GM23338 (cell line): ENCODE results near the gene B4GALNT1. TPM values are rescaled to one million over a fixed set of nuclear protein-coding genes. Genes with fewer than 3 reads are reported as not detected.
A peak's percentile ranks its signal among the peaks of the same experiment; 100 is the strongest.

Experiments
- ATAC-seq: fragments of 200-7000 bp; cut with Tn5 transposase; 3 replicates; pipeline ENCODE4 v1.9.1; 2020
- DNase-seq: peaks from one replicate; pipeline ENCODE4 v3.0.0-alpha.2; 2015; ENCODE audit warnings: low spot score
- H2AFZ ChIP-seq: fragments of 200-600 bp; sonication (generic); 2 replicates; pipeline ENCODE4 v1.8.0; 2016; ENCODE audit warnings: antibody characterized with exemption, mild to moderate bottlenecking, moderate library complexity
- H3F3A ChIP-seq: fragments of 200-600 bp; sonication (generic); replicated peaks from 2 replicates; pipeline ENCODE4 v1.8.0; 2017; ENCODE audit warnings: antibody characterized with exemption, mixed run types, low read depth
- H3K27ac ChIP-seq: fragments of 200-600 bp; sonication (generic); 2 replicates; pipeline ENCODE4 v1.6.1; 2016; ENCODE audit warnings: low read depth
- H3K27me3 ChIP-seq: fragments of 200-600 bp; sonication (generic); 2 replicates; pipeline ENCODE4 v1.8.0; 2016; ENCODE audit warnings: mild to moderate bottlenecking, mixed run types, moderate library complexity; ENCODE audit not compliant: insufficient read depth
- H3K36me3 ChIP-seq: fragments of 200-600 bp; sonication (generic); 2 replicates; pipeline ENCODE4 v1.8.0; 2016; ENCODE audit warnings: mild to moderate bottlenecking; ENCODE audit not compliant: insufficient read depth
- H3K4me1 ChIP-seq: fragments of 200-600 bp; sonication (generic); 2 replicates; pipeline ENCODE4 v1.8.0; 2016; ENCODE audit warnings: mild to moderate bottlenecking, moderate library complexity; ENCODE audit not compliant: insufficient read depth
- H3K4me2 ChIP-seq: fragments of 200-600 bp; sonication (generic); 2 replicates; pipeline ENCODE4 v1.7.1; 2017; ENCODE audit warnings: mixed run types
- H3K4me3 ChIP-seq: fragments of 200-600 bp; sonication (generic); 2 replicates; pipeline ENCODE4 v1.6.1; 2016; ENCODE audit warnings: mixed run types
- H3K79me2 ChIP-seq: fragments of 200-600 bp; sonication (generic); replicated peaks from 2 replicates; pipeline ENCODE4 v1.8.0; 2017; ENCODE audit warnings: mild to moderate bottlenecking; ENCODE audit not compliant: insufficient read depth
- H3K9me2 ChIP-seq: fragments of 200-600 bp; sonication (generic); 2 replicates; pipeline ENCODE4 v1.8.0; 2017; ENCODE audit not compliant: insufficient read depth
- H4K20me1 ChIP-seq: fragments of 200-600 bp; sonication (generic); replicated peaks from 2 replicates; pipeline ENCODE4 v1.8.0; 2017; ENCODE audit warnings: mild to moderate bottlenecking; ENCODE audit not compliant: insufficient read depth
- H3K27ac Mint-ChIP-seq: 2 replicates; pipeline ENCODE4 v1.8.0; 2020; ENCODE audit warnings: inconsistent platforms, mild to moderate bottlenecking, moderate library complexity, mixed read lengths
- H3K27me3 Mint-ChIP-seq: 3 replicates; pipeline ENCODE4 v1.8.0; 2022; ENCODE audit warnings: low read depth, mild to moderate bottlenecking, moderate library complexity, mixed read lengths, inconsistent platforms; ENCODE audit not compliant: insufficient read depth, poor library complexity
- H3K36me3 Mint-ChIP-seq: 3 replicates; pipeline ENCODE4 v1.8.0; 2021; ENCODE audit warnings: low read depth, mild to moderate bottlenecking, inconsistent platforms, moderate library complexity, mixed read lengths
- H3K4me1 Mint-ChIP-seq: 3 replicates; pipeline ENCODE4 v1.8.0; 2020; ENCODE audit warnings: mild to moderate bottlenecking, inconsistent platforms, mixed read lengths
- H3K4me3 Mint-ChIP-seq: 3 replicates; pipeline ENCODE4 v1.8.0; 2021; ENCODE audit warnings: moderate library complexity, mild to moderate bottlenecking, inconsistent platforms, mixed read lengths
- H3K9me3 Mint-ChIP-seq: 3 replicates; pipeline ENCODE4 v1.8.0; 2020; ENCODE audit warnings: moderate library complexity, mild to moderate bottlenecking, inconsistent platforms, mixed read lengths
- CREB1 ChIP-seq: fragments of 250-450 bp; sonication (Bioruptor Pico); IDR thresholded peaks from 2 replicates; pipeline ENCODE4 v1.5.0; 2020; ENCODE audit warnings: low read depth, mild to moderate bottlenecking, moderate library complexity
- EZH2 ChIP-seq: fragments of 200-600 bp; sonication (generic); IDR thresholded peaks from one replicate; pipeline ENCODE4 v1.8.0; 2017; ENCODE audit warnings: antibody characterized with exemption, mild to moderate bottlenecking, low read depth; ENCODE audit not compliant: unreplicated experiment
- EZH2phosphoT487 ChIP-seq: fragments of 200-600 bp; sonication (generic); IDR thresholded peaks from one replicate; pipeline ENCODE4 v1.8.1; 2018; ENCODE audit warnings: antibody characterized with exemption; ENCODE audit not compliant: unreplicated experiment
- NANOG ChIP-seq: IDR thresholded peaks from 2 replicates; pipeline ENCODE4 v1.6.1; 2016; ENCODE audit warnings: antibody characterized with exemption, borderline replicate concordance
- POLR2AphosphoS5 ChIP-seq: IDR thresholded peaks from 2 replicates; pipeline ENCODE4 v1.6.1; 2016; ENCODE audit warnings: antibody characterized with exemption, low read depth
- ZNF331 ChIP-seq: fragments of 250-450 bp; sonication (Bioruptor Pico); IDR thresholded peaks from 2 replicates; pipeline ENCODE4 v1.5.0; 2020; ENCODE audit warnings: low read depth, mild to moderate bottlenecking, moderate library complexity
- polyA plus RNA-seq: library from polyadenylated mRNA; unstranded; fragments of >200 nt; fragmentation: Nextera tagmentation; extraction: Ambion mirVana; gene quantifications from 2 replicates; pipeline ENCODE4 v1.2.1, GENCODE V29; 2016
- total RNA-seq: library from RNA; depleted of rRNA; stranded (reverse); fragments of >200 nt; shearing (Covaris generic); gene quantifications from 2 replicates; pipeline ENCODE4 v1.2.3, GENCODE V29; 2014
- TF ChIP-seq, protein P1 (sequence below), 2 experiments: fragments of 200-600 bp in 1 of 2; sonication (generic) in 1 of 2; conservative IDR thresholded peaks; 2 replicates each; pipeline versions ENCODE4 v1.5.1 to v1.6.1; 2016 to 2017; ENCODE audit warnings: antibody characterized with exemption in 2 of 2, low read depth in 2 of 2, mild to moderate bottlenecking in 2 of 2, moderate library complexity in 1 of 2

Gene B4GALNT1
- total and polyA plus RNA-seq, 2 experiments from 2014 or later = 1.3 to 2.4 TPM

DNA sequence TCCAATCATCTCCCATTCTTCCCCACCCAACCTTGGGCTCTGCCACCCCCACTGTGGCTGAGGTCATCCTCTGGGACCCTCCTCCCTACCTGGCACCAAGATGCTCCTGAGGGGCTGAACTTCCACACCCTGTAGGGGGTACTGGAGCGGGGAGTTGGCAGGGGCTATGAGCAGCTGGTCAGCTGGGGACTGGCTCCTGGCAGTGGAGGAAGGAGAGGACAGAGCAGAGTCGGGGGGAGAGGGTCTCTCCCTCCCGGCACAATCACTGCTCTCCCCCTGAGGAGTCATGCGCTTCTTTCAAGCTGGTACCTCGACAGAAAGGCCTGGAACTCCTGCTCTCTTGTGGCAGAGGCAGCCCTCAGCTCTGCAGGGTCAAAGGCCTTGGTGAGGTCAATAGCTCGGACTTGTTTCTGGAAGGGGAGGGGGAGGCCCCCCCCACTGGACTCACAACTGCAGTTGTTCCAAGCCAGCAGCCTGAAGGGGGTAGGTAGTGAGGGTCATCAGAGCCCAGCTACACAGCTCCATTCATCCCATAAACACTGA lies 2.0 kb downstream of the B4GALNT1 start:
- Mint-ChIP-seq H3K36me3 (no peaks in the 10 kb centered on the region), H3K27ac (no peak overlapping the region), H3K4me3 (peak overlapping the region; percentile 73), H3K9me3 (no peaks in the 10 kb centered on the region), H3K27me3 (peaks cover 76% of the 10 kb centered on the region), H3K4me1 (peaks cover 29% of the 10 kb centered on the region)
- H3K27ac ChIP-seq = no peak overlapping the region
- peaks cover 12% of the 10 kb centered on the region; the same call in 1 of the 2 replicates for H3F3A ChIP-seq
- peak overlapping the region; percentile 74; the same call in 1 of the 2 replicates for H3K4me3 ChIP-seq
- no peaks in the 10 kb centered on the region for H3K79me2 ChIP-seq
- no peaks in the 10 kb centered on the region for H3K36me3 ChIP-seq
- peaks cover 22% of the 10 kb centered on the region for H4K20me1 ChIP-seq
- no peak for TF ChIP-seq NANOG
- no peak for TF ChIP-seq ZNF331
- no peak for DNase-seq
- ATAC-seq = no peak
- H3K9me2 ChIP-seq = no peaks in the 10 kb centered on the region
- H3K4me2 ChIP-seq = peak overlapping the region; percentile 96
- peaks cover 100% of the 10 kb centered on the region for H3K27me3 ChIP-seq
- no peak overlapping the region for H2AFZ ChIP-seq
- H3K4me1 ChIP-seq = peaks cover 24% of the 10 kb centered on the region

DNA sequence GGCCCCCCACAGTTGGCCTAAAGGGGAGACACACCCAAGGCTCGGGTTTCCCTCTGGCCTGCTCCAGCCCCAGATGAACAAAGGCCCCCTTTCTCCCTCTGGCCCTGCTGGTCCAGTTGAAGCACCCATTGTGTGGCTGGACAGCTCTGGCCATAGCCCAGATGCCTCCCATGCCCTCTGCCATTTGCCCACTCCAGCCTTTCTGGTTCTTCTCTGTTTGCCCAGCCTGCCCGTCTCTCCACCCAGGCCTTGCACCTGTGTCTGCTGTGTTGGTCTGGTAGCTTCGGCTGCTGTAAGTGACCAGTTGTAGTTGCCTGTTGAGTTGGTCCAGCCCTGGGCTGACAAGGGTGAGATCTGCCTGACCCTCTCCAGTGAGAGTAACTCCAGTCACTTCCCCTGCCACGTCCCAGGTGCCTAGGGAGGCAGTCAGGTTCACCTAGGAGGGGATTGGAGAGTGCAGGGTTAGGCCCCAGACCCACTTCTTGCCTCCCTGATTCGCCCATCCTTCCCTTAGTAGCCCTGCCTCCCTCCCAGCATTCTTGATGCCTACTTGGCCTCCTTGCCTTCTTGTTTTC lies 3.0 kb downstream of the B4GALNT1 start:
- ATAC-seq (no peak), DNase-seq (no peak)
- H3K4me1 Mint-ChIP-seq = peaks cover 29% of the 10 kb centered on the region
- Histone ChIP-seq H3K27me3 (peaks cover 100% of the 10 kb centered on the region), H3K4me1 (peaks cover 24% of the 10 kb centered on the region), H3K9me2 (no peaks in the 10 kb centered on the region), H3K79me2 (no peaks in the 10 kb centered on the region), H3F3A (peaks cover 12% of the 10 kb centered on the region; the same call in 1 of the 2 replicates), H2AFZ (no peak overlapping the region), H4K20me1 (peaks cover 22% of the 10 kb centered on the region), H3K36me3 (no peaks in the 10 kb centered on the region), H3K4me3 (no peak overlapping the region), H3K4me2 (no peak overlapping the region), H3K27ac (no peak overlapping the region)
- peaks cover 85% of the 10 kb centered on the region for H3K27me3 Mint-ChIP-seq
- no peak overlapping the region for H3K4me3 Mint-ChIP-seq
- H3K36me3 Mint-ChIP-seq = no peaks in the 10 kb centered on the region
- no peaks in the 10 kb centered on the region for H3K9me3 Mint-ChIP-seq
- H3K27ac Mint-ChIP-seq = no peak overlapping the region
- TF ChIP-seq CREB1 (CRISPR knock-in tag) (no peak), EZH2phosphoT487 (no peak), POLR2AphosphoS5 (no peak), NANOG (no peak), EZH2 (no peak)

DNA sequence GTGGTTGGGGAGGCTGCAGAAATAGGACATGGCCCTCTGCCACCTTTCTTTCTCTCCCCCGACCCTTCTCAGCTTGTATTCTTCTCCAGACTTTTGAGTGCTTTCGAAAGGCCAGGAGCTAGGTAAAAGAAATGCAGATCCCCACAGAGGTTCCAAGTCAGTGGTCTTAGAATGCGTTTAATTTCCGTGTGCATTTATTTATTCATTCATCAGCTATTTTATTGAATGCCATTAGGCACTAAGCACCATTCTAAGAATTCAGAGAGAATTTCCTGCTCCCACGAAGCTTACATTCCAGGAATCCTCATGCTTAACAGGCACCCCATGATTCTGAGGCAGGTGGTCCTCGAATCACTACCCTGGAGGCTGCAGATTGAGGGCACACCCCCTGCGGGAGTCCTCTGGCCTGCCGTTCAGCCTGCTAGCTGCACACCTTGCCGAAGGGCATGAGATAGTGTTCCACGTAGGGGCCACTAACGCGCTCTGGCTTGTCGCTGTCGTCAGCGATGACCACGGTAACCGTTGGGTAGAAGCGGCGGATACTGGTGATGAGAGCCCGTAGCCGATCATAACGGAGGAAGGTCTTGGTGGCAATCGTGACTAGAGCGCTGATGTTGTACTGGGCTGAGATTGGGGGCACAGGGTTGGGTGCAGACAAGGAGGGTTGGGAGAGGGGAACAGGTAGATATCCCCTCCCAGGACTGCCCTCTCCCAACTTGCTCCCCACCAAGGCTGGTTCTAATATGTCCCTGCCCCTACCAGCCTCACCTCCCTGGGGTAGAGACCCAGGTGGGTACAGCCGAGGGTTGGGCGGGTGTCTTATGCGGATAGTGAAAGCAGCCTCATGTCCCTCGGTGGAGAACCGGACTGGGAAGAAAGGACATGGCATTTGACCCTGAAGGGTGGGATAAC lies 4.5 kb downstream of the B4GALNT1 start:
- H3K9me3 Mint-ChIP-seq = no peaks in the 10 kb centered on the region
- H2AFZ ChIP-seq = peak overlapping the region; percentile 84
- H3K36me3 ChIP-seq = no peaks in the 10 kb centered on the region
- peaks cover 21% of the 10 kb centered on the region for H3K4me1 ChIP-seq
- H4K20me1 ChIP-seq = peaks cover 22% of the 10 kb centered on the region
- H3K27me3 Mint-ChIP-seq = peaks cover 94% of the 10 kb centered on the region
- H3K27me3 ChIP-seq = peaks cover 100% of the 10 kb centered on the region
- peaks cover 28% of the 10 kb centered on the region for H3K4me1 Mint-ChIP-seq
- H3K9me2 ChIP-seq = no peaks in the 10 kb centered on the region
- no peaks in the 10 kb centered on the region for H3K36me3 Mint-ChIP-seq
- TF ChIP-seq, protein P1, sequence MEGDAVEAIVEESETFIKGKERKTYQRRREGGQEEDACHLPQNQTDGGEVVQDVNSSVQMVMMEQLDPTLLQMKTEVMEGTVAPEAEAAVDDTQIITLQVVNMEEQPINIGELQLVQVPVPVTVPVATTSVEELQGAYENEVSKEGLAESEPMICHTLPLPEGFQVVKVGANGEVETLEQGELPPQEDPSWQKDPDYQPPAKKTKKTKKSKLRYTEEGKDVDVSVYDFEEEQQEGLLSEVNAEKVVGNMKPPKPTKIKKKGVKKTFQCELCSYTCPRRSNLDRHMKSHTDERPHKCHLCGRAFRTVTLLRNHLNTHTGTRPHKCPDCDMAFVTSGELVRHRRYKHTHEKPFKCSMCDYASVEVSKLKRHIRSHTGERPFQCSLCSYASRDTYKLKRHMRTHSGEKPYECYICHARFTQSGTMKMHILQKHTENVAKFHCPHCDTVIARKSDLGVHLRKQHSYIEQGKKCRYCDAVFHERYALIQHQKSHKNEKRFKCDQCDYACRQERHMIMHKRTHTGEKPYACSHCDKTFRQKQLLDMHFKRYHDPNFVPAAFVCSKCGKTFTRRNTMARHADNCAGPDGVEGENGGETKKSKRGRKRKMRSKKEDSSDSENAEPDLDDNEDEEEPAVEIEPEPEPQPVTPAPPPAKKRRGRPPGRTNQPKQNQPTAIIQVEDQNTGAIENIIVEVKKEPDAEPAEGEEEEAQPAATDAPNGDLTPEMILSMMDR (conservative IDR thresholded peaks at IDR 0.05; ENCODE audit: low read depth in 2 of 2) = no peak
- peak; percentile 92 for TF ChIP-seq EZH2
- no peak overlapping the region for H3K27ac ChIP-seq
- H3K4me2 ChIP-seq = peak overlapping the region; percentile 84
- H3K27ac Mint-ChIP-seq = no peak overlapping the region
- peak overlapping the region; percentile 55 for H3K4me3 ChIP-seq
- ATAC-seq (no peak), DNase-seq (no peak)
- H3F3A ChIP-seq = peaks cover 12% of the 10 kb centered on the region; the same call in 1 of the 2 replicates
- H3K4me3 Mint-ChIP-seq = peak overlapping the region; percentile 63
- H3K79me2 ChIP-seq = no peaks in the 10 kb centered on the region
